GM18861 (cell line): ENCODE results near the gene GABBR2.

Experiments
- ATAC-seq: cut with Tn5 transposase; IDR thresholded peaks from one replicate; pipeline ENCODE4 v1.9.1; 2021; ENCODE audit not compliant: unreplicated experiment

Gene GABBR2

GRCh38 chr9:98360176-98360708 lies 348.5 kb downstream of the GABBR2 start:
- ATAC-seq, result no peak

- no peak for ATAC-seq
Measured at GRCh38 chr9:98359569-98359968, 349.2 kb downstream of the GABBR2 start.

- no peak for ATAC-seq
Measured at GRCh38 chr9:98357921-98358535, 350.7 kb downstream of the GABBR2 start.

- ATAC-seq, result no peak
Measured at GRCh38 chr9:98356953-98357690, 351.6 kb downstream of the GABBR2 start.

- no peak for ATAC-seq
Measured at GRCh38 chr9:98356326-98356725, 352.4 kb downstream of the GABBR2 start.

- no peak for ATAC-seq
Measured at GRCh38 chr9:98351370-98351769, 357.4 kb downstream of the GABBR2 start.

GRCh38 chr9:98347642-98348041 lies 361.1 kb downstream of the GABBR2 start:
- no peak for ATAC-seq

GRCh38 chr9:98345011-98345410 lies 363.7 kb downstream of the GABBR2 start:
- no peak for ATAC-seq

- no peak for ATAC-seq
Measured at GRCh38 chr9:98344581-98344980, 364.2 kb downstream of the GABBR2 start.

GRCh38 chr9:98342820-98343210 lies 365.9 kb downstream of the GABBR2 start:
- no peak for ATAC-seq

- ATAC-seq, result no peak
Measured at GRCh38 chr9:98342098-98342819, 366.5 kb downstream of the GABBR2 start.

GRCh38 chr9:98341157-98342097 lies 367.3 kb downstream of the GABBR2 start:
- ATAC-seq, result no peak

GRCh38 chr9:98339987-98340800 lies 368.5 kb downstream of the GABBR2 start:
- ATAC-seq, result no peak

GRCh38 chr9:98335661-98336060 lies 373.1 kb downstream of the GABBR2 start:
- ATAC-seq, result no peak

- ATAC-seq, result no peak
Measured at GRCh38 chr9:98334796-98335195, 373.9 kb downstream of the GABBR2 start.

- no peak for ATAC-seq
Measured at GRCh38 chr9:98333703-98334582, 374.8 kb downstream of the GABBR2 start.

GRCh38 chr9:98332405-98332831 lies 376.3 kb downstream of the GABBR2 start:
- ATAC-seq, result no peak

- no peak for ATAC-seq
Measured at GRCh38 chr9:98331536-98332259, 377.0 kb downstream of the GABBR2 start.
